Fibroblast of peridontal ligament (primary cell): Measurements from ENCODE around the gene CPNE4.
"Not testable (repeated sequence)": the region's sequence is repeated elsewhere in the genome, so short reads cannot be mapped to it uniquely, and the experiment has no call there.

Experiments used
- DNase-seq: peaks from one replicate; pipeline ENCODE4 v3.0.0-alpha.2; 2010; ENCODE audit errors: extremely low read depth

The CPNE4 gene

DNA sequence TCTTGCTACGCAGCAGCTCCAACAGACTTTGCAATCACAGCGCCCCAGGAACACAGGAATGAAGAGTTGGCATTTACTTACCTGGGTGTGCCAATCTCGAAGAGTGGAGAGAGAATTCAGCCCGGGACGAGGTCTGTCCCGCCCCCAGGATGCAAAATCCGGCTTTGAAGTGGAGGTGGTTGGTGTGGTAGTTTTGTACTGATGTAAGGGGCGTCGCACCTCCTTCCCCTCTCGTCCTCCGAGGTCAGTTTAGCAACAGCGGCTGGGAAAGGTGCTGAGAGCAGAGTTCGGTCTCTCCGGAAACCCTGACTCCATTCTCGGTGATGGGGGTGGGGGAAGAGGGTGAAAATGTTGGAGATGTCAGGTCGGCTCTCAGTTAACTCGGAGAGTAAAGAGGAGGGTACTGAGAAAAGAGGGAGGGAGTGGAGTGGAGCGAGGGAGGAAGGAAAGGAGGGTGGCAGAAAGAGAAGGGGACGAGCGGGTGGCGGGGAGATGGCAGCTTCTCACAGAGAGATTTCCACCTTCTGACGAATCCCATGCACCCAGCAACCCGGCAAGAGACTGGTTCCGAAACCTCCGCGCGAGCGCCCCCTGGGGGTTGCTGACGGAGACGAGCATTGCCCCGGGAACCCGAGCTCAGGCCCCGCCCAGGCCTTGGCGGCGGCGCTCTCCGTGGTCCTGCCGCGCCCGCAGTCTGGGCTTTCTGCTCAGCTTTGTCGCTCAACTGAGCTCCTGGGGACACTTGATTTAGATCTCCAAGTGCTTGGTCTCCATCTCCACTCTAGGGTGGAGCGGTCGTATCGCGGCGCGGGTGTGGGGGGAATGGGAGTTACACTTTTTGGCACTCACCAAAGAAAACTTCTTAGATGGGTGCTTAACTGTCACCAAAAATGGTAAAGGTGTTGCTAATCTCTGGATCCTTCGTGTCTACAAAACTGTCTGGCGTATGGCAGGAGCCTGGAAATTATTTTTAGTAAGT lies at the start of gene CPNE4:
TSS of gene CPNE4 (minus strand) at position 529 of the 979 bp plus-strand sequence.
- DNase-seq: peak; percentile 68

DNA sequence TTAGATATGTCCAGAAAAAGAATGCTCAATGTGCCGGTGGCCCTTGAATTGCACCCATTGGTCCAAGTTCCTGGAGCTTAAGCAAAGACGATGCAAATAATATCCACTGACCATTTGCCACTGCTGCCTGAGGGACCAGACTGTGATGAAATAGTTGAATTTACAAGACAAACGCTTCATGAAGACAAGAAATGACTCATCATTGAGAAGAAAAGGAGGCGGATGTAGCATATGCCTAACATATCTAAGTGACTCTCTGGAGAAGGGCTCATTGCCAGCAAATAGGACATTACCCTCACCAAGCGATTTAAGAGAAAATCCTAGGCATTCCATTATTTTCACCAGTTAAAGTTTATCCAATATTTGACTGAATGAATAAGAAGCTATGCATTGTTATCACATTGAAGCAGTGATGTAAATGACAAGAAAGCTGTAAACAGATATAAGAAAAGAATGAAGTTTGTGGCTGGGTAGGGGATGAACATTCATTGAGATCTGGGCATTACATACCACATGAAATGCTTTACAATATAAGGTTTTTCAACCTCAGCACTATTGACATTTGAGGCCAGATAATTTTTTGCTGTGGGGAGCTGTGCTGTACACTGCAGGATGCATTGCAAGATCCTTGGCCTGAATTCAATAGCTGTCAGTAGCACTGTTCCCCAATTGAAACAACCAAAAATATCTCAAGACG lies 48.9 kb upstream of the CPNE4 start:
- DNase-seq: peak; percentile 3

DNA sequence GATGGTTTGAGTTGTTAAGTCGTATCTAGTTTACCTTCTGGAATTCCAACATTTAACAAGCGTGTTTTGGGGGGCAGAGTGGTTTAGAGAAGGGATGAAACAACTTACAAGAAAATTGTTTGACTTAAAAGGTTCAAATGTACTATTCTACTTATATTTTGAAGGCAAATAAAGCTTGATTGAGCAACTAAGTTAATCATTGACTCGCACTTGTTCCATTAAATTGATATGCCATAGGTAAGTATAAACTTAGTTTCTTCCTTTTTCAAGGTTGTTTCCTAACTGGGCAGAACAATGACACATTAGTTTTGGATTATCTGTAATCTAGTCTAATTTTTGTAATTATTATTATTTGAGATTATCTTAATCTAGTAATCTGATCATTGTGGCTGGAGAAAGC lies 48.3 kb upstream of the CPNE4 start:
- DNase-seq: no peak

GRCh38 chr3:132079147-132079546 lies 44.3 kb upstream of the CPNE4 start:
- DNase-seq: peak; percentile 5

- DNase-seq: no peak
Observed at GRCh38 chr3:132073771-132074170, 39.0 kb upstream of the CPNE4 start.

DNA sequence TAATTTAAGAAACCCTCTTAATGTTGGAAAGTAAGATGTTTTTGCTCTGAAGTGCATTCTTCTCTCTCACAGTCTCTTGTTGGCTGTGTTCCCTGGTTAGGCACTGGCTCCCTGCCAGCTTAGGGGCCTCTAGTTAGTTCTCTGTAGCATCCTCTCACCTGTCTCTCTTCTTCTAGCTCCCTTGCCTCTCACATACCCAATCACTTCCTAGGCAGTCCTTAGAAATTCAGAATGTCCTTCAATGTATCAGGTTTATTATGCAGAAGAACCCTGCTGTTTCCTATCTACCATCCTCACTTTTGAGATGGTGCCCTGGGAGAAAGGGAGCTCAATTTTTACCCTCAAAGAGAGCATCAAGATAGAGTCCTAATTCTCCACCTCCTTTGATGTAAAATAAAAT lies 36.2 kb upstream of the CPNE4 start:
- DNase-seq: no peak

DNA sequence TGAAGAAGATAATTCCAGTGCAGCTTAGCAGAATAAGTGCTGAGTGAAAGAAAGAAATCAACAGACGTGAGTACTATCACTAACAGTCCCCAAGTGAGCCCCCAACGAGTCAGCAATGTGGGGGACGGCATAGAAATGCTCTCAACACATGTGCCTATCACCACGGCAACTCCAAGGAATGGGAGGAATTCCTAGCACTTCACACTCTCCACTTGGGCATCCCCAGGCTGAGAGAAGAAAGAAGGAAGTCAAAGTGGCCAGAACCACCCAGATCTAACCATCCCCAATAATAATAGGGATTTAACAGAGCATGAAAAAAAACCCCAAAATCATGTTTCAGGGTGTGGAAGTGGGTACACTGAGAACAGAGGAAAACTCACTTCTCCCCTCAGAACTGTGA lies 29.3 kb upstream of the CPNE4 start:
- no peak for DNase-seq

GRCh38 chr3:132062535-132062934 lies 27.7 kb upstream of the CPNE4 start:
- no peak for DNase-seq

- DNase-seq: no peak
Observed at GRCh38 chr3:132055872-132056271, 21.1 kb upstream of the CPNE4 start.

GRCh38 chr3:132047209-132047608 lies 12.4 kb upstream of the CPNE4 start:
- peak; percentile 61 for DNase-seq

GRCh38 chr3:132044874-132045273 lies 10.1 kb upstream of the CPNE4 start:
- not testable (repeated sequence) for DNase-seq

GRCh38 chr3:132042681-132043080 lies 7.9 kb upstream of the CPNE4 start:
- no peak for DNase-seq

DNA sequence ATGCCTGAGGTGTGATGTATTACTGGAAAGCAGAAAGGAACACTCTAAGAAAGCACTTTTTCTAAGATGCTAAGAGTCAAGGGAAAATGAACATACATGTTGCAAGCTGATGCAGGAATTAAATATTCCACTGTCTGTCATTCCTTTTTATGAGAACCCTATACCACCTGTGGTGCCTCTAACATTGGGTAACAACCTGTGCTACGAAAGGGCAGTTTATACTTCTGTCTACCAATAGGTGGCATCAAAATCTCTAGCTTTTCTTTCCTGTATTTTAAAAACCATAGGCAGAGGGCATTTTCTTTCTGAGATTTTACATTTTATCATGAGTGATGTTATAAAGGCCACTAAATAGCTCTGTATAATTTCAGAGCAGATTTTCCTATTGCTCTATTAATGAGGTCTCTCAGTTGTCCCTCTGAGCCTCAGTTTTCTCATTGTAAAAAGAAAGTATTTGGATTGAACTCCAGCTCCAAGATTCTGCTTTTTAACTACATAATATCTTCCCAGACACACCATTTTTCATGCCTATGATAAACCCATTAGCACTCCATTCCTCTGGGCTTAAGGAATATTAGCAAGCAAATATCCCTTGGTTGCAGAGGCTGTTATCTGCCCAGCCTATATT lies 3.5 kb upstream of the CPNE4 start:
- peak; percentile 57 for DNase-seq

GRCh38 chr3:132037581-132037980 lies 2.8 kb upstream of the CPNE4 start:
- DNase-seq: no peak

DNA sequence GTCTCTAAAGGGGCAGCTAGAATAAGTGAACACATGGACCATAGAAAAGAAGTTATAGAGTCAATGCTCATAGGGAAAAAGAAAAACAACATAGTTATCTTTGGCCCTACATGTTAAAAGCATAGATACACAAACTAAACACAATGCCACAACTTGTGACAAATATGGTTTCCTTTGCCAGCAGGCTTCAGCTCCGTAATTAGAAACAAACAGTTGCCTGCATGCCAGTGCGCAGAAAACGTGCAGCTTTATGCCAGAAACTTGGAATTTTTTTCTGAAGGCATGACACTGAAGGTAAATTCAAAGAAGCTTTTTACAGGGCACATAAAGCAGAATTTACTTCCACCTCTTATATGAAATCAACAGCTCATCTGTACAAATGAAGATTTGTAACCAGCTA lies 2.2 kb upstream of the CPNE4 start:
- DNase-seq: no peak

- no peak for DNase-seq
Observed at GRCh38 chr3:132034097-132034485, 723 bp downstream of the CPNE4 start.

DNA sequence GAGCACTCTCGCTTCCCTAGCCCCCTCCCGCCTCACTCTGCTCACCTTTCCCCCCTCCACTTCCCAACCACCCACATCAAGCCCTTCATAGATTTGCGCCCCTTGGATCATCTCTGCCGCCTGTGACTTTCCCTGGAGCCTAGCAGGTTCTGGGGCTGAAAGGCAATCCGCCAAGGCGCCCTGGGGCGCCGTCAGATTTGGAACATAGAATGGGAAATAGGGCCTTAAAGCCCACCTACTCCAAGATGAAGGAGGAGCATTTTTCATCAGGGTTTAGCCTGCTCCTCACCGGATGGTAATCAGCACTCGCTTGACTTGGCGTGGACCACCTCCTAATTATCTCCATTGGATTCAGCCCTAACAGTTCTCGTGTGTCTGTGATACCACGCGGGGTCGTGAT lies 1.3 kb downstream of the CPNE4 start:
- no peak for DNase-seq

DNA sequence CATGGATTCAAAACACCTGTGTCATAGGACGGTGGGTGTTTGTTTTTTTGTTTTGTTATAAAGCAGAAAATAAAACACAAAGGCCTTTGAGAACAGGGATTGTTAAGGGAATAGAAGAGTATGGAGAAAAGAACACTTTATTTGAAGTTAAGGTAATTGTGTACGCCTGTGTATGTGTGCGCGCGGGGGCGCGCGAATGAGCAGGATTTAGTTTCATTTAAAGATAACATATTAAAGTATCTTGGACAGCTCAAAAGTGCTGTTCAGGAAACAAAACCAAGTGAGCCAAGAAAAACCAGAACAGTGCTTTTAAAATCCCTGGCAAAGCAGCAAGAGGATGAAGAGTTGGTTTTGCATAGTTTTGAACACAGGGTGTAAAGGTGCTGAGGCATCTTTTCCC lies 1.9 kb downstream of the CPNE4 start:
- DNase-seq: no peak

- peak; percentile 82 for DNase-seq
Observed at GRCh38 chr3:132029182-132029902, 5.5 kb downstream of the CPNE4 start.

DNA sequence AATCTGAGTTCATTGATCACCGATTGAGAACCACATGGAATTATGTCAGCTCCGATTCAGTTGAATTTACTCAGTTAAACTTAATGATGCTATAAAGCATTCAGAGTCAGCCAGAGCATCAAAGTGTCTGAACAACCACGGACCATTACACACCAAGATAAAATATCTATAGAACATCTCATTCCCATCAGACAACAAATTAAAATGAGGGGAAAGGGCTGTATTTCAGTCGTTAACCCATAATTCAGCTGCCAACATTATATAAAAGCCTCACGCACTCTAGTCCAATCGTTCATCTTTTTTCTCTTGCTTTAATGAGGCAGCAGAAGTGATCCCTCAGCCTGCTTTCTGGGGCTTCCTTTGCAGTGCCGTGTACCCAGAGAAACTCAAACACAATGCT lies 11.9 kb downstream of the CPNE4 start:
- DNase-seq: no peak

GRCh38 chr3:132020058-132020457 lies 14.8 kb downstream of the CPNE4 start:
- no peak for DNase-seq

GRCh38 chr3:132017137-132017536 lies 17.7 kb downstream of the CPNE4 start:
- DNase-seq: no peak
